ENCODE results near the gene SATB2.

Gene SATB2

DNA sequence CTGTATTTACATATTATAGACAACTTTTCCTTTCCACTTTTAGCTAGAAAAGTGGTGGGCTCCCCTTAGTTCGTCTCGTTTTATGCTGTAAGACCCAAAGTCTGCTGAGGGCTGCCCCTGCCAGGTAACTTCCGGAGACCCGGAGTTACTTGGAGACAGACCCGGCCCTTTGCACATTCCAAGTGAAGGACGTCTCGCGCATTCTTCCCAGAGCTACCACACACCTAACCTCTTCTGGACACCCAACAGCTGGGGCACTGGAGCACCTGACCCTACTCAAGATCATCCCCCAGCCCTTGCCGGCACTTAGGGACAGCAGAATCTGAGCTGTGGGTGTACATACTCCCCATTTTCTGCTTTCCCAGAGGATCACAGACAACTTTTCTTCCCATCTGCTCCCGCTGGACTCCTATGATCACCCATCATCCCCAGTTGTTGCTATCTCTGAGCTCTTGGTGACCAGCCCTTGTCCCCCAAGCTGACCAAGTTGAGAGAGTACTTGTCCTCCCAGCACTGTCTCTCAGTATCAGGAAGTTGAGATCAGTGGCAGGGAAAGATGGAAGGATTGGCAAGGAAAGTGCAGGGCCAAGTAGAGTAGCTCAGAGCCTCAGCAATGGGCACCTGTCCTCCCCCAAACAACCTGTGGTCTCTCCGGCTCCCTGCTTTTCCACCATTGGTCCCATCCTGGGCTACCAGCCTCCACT, 8.4 kb upstream of the SATB2 start:
- DNase-seq (ENCODE audit: low read depth in 2 of 2): no peak

DNA sequence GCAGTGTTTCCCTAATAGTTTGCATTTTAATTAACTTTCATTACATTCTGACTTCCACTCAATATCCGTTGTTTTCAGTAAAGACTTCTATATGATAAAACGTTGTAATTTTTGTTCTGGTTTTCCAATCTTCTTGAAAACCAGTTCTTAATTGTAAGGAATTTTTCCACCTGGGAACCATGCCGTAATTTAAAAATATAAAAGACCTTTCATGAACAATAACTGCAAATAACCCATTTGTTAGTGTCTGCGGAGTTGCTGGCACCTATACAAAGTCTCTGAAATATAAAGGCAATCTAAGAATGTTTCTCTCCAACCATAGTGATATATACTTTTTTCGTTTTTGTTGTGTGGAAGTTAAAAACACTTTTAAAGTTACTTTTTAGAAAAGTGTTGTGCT, 7.7 kb upstream of the SATB2 start:
- DNase-seq (ENCODE audit: low read depth in 2 of 2): no peak

DNA sequence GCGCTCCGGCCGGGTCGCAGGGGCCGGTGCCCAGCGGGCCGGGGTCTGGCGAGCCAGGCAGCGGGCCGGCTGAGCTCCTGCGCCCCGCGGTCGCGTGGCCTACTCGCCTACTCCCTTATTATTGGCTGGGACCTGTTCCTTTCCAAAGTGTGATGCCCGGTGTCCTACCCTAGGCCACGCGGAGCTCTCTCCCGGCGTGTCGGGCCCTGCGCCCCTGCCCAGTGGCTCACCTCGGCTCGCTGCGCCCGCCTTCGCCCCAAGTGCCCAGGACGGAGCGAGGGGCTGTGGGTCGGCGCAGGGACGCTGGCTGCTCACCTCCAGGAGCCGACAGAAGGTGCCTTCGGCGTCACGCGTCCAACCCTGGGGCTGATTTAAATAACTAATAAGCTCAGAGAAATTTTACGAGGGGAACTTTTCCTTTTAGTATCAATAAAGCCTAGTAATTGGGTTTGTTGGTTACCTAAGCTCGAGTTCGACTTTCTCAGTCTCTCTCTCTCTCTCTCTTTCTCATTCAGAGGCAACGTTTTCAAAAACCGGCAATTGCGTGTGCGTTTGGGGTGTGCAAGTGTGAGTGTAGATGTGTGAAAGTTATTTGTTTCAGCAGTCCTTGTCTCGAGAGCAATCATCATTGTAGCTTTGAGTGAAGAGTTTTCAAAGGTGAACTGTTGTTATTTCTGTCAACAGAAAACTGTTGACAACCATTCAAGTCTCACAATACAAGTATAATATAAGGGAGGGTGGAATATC, 7.0 kb upstream of the SATB2 start:
- no peak for DNase-seq (ENCODE audit: low read depth in 2 of 2)

DNA sequence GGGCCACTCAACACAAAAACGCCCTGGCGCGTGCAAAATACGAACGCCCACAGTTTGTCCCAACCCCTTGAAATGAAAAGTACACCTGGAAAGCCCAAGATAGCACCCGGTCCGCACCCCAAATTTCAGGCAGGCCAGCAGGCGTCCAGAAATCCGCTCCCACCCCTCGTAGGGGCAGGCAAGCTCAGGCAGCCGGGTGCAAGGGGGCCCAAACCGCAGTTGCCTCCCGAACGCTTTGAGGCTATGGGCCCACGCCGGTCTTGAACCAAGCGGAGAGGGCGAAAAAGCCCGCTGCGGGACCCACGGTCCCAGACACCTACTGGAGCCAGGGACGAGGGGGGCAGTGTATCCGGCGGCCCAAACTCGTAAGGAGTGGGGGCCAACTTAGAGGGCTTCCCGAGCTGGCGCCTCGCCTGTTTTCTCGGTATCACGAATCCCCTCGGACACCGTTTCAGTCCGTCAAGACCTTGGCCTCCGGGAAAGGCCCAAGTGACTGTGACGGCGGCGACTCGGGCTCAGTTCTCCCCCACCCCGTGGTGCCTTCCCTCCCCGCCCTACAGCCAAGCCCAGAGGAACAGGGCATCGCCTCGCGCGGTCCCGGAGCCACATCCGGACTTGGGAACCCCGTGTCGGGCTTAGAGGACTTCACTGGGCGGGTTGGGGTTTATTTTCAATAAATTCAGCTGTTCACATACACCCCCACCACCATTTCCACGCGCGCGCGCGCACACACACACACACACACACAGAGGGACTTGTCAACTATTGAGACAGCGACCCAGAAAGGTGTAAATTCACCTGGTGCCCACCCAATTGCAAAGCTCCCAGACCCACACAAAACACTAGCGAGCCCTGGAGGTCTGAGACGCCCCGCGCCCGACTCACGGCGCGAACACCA, 6.2 kb upstream of the SATB2 start:
- no peak for DNase-seq (ENCODE audit: low read depth in 2 of 2)

DNA sequence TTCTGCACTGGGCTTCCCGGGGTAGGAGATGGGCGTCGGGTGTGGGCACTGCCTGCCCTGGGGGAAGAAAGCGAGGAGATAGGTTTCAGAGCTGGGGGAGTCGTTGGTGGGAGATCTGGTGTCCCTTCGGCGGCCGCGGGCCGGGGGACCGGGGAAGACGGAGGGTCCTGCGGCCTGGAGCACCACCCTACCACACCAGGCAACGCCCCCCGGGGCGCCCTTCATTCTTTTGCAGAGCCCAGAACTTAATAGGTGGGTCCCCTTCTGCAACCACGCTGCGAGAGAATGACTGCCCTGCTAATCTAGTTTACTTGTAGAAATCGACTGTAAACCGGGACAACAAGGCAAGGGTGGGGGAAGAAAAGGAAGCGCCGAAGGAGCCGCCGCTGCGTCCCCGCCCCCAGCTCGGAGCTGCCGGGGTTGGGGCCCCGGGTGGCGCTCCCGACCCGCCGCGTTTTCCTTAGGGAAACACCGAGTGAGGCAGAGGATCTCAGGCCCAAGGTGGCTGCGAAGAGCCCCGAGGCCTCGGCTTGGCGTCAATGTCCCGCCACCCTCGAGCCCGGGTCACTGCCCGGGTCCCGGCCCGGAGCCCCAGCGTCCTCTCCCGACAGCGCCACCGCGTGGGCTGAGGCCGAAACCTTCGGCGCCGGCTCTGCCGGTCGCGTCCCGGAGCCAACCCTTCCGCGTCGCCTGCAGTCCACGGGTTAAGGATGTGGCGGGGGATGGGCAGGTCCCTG, 5.4 kb upstream of the SATB2 start:
- DNase-seq (ENCODE audit: low read depth in 2 of 2): no peak

DNA sequence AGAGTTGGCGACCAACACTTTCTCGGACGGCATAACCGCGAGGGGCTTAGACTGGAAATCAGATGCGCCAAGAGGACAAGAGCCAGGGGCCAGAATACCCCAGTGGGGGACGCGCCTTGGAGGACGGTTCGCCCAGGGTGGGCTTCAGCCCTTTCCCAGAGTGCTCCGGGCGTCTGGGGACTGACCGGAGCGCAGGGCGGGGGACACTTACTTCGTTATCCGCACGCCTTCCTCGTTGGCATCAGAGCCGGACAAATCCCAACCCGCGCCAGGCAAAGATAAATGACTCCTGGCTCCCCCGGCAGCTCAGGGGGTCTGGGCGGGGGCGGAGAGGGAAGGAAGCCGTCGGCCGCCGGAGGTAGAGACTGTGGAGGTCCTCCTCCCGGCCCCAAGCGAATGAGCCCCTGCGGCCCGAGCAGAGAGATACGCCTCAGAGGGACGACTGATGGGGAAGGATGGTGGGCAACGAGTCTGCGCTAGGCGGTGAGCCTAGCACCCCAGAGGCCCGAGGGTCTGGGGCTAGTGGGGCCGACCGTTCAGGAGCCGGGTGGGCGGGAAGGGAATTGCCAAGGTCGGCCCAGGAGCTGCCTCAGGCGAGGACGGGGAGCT, 4.7 kb upstream of the SATB2 start:
- no peak for DNase-seq (ENCODE audit: low read depth in 2 of 2)

DNA sequence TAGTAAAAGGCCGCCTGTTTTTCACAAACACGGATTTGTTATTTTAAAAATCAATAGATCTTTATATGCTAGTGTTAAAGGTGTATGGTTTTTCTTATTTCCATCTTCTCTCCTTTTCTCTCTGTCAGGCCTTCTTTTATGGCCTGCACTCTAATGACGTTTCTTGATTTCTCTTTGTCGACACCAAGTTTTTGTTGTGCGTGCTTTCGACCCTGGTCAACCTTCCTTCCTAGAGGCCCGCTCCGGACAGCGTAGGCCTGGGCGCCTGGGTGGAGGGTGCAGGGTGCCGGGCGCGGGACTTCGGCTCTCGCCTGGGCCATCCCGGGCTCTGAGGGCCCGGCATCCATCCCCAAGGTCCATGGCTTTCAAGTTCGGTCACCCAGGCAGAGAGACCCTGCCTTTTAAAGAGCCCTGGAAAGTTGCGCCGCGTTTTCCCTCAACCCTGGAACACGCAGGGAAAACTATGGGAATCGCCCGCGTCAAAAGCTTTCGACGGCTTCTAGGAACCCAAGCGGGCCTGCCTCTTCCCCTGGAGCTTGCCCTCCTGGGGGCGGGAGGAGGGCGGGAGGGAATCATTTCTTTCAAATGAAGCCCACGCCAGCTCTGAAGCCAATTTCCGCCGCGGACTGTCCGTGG, 4.1 kb upstream of the SATB2 start:
- DNase-seq (ENCODE audit: low read depth in 2 of 2): no peak

DNA sequence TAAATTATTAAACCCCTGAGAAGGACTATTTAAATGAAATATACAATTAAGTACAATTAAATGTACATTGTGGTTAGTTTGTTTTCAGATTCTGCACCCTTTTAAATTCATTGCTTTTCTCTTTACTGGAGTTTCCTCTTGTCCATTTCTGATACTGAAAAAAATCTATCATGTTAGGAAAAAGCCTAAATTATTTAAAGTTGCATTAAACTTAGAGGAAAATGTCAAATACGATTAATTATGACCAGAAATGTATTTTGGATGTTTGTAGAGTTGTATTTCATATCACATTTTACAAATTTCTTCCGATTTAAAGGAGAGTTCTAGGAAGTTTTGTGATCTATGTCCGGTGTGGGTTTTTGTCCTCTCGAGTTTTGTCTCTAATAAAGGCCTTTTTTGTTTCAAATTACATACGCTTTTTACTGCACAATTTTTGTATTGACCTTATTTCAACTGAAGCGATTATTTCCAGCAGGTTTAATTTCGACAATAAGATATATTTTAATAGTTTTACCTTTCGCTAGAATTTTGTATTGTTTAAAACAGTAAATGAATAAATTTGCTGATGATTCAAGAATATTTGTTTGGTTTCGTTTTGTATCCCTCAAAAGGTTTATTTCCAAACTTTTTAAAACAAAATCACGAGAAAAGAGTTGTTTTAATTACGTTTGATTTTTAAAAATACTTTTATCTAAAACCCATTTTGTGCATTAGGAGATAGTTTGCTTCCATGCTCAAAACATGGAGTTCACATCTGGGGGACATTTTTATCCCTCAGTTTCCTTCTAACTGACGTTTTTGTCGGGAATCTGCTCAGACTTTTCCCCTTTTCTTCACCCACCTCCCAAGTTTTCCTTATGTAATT, 3.3 kb upstream of the SATB2 start:
- no peak for DNase-seq (ENCODE audit: low read depth in 2 of 2)

DNA sequence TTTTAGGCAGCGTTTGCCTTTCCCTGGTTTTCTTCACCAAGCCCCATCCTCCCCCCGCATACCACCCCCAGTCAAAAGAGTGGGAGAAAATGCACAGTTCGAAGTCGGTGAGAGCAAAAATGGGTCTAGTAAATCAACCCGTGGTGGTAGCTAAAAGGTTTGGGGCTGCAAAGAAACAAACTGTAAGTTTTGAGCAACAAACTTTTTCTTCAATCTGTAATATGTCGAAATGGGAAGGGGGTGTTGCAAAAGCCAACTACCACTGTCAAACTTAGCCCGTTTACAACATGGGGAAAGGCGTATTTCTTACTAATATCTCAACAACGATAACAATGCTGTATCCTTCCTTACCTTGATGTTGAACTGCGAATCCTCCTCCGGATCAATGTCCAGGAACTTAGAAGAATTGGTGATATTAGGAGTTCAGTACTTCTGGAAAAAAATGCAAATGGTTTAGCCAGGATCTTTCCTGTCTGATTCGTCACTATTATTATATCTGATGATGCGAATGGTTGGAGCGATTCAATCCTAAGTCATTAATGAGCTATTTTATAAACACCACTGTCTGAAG, 2.4 kb upstream of the SATB2 start:
- no peak for DNase-seq (ENCODE audit: low read depth in 2 of 2)

DNA sequence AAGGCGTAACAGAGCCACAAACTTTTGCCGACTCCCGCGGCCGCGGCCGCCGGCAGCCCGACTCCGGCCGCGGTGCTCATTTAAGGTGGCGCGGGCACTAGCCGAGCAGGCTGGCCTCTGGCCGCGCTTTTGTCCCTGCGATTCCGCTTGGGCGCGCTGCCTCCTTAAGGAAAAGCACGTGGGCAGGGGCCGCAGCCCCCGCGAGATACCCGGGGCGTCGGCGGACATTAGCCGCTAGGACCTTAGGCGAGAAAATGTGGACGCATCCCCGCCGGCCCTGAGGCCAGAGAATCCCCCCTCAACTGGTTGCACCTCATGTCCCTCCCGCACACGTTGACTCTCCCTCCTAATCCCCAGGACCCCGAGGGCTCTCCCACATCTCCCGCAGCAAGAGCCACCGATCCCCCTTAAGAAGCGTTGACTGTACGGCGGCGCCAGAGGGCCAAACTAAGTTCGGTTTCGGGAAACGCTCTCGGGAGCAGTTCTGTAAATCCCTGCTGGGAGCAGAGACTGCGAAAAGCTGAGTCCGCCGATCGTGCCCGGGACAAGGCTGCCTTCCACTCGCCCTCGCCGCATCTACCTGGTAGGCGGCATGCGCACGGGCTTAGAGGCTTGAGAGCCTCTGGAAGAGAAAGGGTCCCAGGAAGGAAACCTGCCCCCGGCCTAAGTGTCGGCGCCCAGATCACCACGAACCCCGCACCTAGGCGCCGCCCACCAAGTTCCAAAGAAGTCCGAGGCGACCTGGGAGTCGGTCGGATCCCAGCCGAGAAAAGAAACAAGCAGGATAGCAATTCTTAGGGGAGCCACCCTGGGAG, 1.8 kb upstream of the SATB2 start:
- DNase-seq (ENCODE audit: low read depth in 2 of 2): peak; percentile 27 to 35

DNA sequence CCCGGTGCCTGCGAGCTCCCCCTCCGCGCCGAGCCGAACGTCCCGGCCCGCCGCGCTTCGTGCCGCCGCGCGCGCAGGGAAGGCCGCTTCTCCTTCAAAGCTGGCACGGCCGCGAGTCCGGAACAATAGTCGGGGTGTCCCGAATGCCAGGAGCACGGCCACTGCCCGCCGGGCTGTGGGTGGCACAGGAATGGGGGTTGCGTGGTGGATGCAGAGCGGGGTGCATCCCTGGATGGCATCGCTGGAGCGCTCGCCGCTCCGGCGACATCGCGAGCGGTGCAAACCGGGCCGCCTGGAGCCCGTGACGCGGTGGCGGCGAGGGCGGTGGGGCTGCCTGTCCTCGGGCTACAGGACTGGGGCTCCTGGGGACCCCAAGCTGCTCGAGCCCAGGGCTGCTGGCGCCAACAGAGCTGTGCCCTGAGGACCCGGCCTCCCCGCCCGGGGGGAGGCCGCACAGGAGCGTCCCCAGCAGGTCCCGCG, 1.1 kb upstream of the SATB2 start:
- DNase-seq (ENCODE audit: low read depth in 2 of 2): no peak

DNA sequence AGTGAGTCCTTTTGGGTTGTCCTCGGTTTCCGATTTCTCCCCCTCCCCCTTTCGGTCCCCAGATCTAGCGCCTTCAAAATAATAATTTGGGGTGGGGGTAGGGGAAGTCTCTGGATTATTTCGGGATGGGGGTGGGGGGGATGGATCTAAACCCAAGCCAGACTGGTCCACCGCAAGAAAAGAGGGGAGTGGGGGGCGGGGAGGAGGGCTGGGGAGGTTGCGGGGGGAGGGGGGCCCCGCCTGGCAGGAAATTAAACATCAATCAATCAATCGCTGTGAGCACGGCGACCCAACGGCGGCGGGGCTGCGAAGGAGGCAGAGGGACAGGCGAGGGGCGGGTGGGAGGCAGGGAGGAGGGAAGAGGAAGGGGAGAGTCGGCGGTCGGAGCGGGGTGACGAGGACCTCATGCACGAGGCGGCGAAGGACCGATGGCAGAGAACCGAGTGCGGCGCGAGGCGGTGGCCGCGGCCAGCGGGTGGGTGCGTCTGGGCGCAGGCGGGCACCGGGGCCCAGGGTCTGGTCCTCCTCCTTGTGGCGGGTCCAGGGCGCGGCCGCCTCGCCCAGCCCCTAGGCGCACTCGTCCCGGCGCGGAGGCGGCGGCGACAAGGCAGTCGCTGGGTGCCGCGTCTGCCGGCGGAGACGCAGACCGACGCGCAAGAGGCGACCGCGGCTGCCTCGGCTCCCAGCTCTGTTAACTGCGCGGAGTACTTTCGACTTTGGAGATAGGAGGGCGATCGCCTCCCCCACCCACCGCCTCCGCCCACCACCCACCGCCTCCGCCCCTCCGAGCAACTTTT, 468 bp upstream of the SATB2 start:
- DNase-seq (ENCODE audit: low read depth in 2 of 2): no peak

DNA sequence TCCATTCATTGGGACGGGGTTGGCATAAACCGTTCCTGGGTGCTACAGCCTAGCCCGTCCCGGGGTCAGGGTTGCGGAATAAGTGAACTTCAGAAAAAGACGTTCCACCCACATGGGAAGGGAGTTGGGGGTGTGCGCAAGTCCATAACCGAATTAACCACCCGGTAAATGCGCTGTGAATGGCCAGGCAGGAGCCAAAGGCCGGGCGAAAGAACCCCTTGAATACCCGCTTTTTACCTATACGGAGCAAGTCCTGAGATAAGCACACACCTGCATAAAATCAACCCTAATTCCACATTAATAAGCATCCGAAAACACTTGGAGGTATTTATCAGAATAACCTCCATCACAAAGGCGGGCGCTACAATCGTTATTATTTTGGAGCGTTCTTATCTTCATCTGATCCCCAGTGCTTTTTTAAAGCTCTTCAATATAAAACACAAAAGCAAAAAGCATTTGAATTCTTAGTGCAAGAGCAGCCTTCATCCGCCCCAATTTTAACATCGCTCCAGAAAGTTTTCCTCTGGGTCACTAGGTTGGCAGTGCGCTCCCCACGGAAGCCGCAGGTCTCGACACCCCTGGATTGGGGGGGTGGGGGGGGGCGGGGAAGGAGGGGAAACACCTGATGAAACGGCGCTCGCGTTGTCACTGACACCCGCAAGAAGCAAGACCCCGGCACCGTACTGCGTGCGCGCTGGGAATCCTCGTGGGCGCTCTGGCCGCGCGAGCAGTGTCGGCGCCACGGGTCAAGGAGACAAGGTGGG, 1.2 kb downstream of the SATB2 start:
- DNase-seq (ENCODE audit: low read depth in 2 of 2): no peak

DNA sequence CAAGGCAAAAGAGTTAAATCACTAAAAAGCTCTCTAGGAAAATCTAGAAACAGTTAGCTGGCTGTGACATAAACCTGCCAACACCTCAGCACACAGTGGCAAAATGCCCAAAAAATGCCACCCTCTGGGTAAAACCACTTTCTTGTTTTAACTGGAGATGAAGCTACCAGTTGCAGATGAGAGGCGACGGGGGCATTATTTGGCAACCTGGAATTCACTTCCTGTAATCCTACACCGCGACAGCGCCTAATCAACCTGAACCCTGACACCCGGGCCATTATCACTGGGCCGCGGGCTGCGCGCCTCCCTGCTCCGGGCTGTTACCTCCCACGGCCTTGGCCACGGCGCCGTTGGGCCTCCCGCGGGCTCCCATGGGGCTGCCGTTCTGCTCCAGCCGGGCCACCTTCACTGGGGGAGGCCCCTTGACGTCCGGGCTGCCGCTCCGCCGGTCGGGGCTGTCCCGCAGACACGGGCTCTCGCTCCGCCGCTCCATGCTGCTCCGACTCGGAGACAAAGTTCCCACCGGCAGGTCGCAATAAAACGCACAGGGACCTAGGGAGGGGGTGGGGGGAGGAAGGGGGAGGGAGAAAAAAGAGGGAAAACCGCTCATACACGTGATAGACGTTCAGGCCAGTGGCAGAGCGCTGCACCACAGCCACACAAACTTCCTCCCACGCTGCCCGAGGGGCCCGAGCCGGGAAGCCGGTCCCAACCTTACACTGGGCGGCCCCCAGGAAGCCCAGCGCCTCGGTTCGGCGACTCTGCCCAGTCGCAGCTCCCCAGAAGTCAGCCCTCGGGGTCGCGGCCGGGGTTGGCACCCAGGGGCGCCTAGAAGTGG, 2.0 kb downstream of the SATB2 start:
- DNase-seq (ENCODE audit: low read depth in 2 of 2): no peak

DNA sequence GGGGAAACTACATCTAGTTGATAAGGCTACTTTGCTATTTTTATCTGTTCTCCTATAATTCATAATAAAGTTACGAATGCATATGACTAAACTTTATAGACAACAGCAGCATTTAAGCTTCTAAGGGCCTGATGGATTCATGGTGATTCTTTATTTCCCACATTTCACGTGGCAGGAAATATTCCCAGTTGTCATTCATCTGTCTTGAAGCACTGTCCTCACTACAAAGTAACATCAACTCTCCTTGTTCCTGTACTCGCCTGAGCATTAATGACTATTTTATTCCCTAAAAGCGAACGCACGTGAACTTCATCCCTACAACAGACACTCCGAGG, 2.6 kb downstream of the SATB2 start:
- no peak for DNase-seq (ENCODE audit: low read depth in 2 of 2)

DNA sequence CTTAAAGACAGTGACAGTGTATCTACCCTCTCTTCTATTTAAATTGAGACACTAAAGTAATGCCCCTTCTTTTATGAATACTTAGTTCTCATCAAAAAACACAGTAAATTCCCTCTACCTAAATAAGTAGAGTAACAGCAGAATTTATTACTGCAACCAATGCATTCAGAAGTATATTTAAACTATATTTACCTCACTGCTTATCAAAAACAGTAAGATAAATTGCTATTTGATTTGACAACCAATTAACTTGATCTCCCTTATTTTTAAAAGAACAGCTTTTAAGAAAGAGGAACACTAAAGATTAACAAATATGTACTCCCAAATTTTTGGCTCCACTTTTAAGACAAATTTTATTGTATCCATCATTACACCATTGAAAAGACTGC, 4.8 kb downstream of the SATB2 start:
- DNase-seq (ENCODE audit: low read depth in 2 of 2): no peak

All from stimulated activated CD8-positive, alpha-beta memory T cell treated with anti-CD3 and anti-CD28 coated beads, Interleukin-2, amount 100 ng/mL, for 1 hour (primary cell).